ENCODE results near the gene SPATS1.

DNA sequence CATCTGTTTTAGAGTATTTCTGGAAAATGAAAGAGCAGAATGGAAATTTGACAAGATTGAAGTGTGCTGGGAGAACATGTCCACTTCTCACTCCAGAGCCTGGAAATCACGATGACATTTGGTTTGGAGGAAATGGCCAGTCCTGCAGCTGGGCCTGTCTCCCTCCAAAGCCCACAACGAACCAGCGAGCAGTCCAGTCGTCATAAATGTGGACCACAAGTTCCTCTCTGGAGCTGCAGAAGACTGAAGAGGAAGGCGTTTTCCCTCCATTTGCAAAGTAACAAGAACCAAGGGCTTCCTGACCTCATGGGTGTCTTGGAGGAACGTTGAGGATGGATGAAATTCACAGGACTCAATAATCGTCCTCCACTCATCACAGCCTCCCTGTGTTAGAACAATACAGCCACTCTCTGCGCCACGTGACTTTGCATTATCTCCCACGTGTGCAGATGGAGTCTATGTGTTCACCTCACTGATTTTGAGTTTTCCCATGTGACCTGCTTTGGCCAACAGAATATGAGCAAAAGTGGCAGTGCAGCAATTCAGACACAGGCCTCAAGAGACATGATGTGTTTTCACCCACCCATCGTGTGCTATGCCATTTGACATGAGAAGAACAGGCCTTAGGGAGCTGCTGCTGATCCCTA lies 9.1 kb upstream of the SPATS1 start:
- TF ChIP-seq, protein P1, sequence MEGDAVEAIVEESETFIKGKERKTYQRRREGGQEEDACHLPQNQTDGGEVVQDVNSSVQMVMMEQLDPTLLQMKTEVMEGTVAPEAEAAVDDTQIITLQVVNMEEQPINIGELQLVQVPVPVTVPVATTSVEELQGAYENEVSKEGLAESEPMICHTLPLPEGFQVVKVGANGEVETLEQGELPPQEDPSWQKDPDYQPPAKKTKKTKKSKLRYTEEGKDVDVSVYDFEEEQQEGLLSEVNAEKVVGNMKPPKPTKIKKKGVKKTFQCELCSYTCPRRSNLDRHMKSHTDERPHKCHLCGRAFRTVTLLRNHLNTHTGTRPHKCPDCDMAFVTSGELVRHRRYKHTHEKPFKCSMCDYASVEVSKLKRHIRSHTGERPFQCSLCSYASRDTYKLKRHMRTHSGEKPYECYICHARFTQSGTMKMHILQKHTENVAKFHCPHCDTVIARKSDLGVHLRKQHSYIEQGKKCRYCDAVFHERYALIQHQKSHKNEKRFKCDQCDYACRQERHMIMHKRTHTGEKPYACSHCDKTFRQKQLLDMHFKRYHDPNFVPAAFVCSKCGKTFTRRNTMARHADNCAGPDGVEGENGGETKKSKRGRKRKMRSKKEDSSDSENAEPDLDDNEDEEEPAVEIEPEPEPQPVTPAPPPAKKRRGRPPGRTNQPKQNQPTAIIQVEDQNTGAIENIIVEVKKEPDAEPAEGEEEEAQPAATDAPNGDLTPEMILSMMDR (IDR thresholded peaks at IDR 0.05) = no peak
- no peak for TF ChIP-seq POLR2A (IDR thresholded peaks at IDR 0.05)

Data from heart left ventricle (tissue), 13 donors.